Measurements from ENCODE around the gene DRGX.
A peak's percentile ranks its signal among the peaks of the same experiment; 100 is the strongest.

The DRGX gene

DNA sequence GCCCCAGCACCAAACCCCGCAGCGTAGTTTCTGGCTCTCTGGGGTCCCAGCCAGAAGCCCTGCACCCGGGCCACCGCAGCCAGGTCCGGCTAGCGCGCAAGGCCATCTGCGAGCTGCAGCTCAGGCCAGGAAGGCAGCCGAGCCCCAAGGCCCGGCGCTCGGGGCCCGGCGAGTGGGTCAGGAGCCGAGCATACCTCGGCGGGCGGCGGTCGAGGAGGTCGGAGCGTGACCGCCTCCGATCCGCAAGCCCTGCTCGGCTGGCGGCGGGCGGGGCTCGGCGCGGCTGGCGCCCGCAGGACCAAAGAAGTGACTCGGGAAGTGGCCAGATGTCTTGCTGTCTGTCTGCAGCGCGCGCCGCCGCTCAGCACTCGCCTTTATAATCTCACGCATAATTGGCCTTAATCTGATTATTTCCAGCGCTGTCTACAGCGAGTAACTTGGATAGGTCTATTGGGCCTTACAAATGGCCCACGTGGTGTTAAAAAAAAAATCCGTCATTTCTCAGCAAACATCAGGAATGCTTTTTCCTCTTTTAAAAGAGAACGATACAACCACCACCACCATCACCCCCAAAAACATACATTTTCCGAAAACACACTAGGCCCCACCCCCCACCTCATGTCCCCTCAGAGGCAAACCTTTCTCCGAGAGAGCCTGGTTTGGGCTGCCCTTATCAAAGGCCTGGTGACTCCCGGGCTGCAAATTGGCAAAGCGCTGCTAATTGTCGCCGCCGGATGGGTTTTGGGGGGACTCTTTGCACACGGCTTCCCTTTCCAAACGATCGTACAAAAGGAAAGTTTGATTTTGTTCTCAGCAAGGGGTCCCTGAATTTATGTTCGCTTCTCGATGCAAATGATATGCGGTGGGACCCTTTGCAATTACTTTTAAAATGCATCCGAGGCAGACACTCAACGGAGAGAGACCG, at the start of gene DRGX:
DRGX (minus strand) TSS at position 349 of the 925 bp plus-strand sequence. CDS start 649 bp downstream, outside the sequence.
- no peak for DNase-seq (ENCODE audit: low read depth)
- no peak within 1 kb of the TSS for H3K4me3 ChIP-seq (replicated peaks; ENCODE audit: low read depth, low read length)
- TF ChIP-seq, protein P1, sequence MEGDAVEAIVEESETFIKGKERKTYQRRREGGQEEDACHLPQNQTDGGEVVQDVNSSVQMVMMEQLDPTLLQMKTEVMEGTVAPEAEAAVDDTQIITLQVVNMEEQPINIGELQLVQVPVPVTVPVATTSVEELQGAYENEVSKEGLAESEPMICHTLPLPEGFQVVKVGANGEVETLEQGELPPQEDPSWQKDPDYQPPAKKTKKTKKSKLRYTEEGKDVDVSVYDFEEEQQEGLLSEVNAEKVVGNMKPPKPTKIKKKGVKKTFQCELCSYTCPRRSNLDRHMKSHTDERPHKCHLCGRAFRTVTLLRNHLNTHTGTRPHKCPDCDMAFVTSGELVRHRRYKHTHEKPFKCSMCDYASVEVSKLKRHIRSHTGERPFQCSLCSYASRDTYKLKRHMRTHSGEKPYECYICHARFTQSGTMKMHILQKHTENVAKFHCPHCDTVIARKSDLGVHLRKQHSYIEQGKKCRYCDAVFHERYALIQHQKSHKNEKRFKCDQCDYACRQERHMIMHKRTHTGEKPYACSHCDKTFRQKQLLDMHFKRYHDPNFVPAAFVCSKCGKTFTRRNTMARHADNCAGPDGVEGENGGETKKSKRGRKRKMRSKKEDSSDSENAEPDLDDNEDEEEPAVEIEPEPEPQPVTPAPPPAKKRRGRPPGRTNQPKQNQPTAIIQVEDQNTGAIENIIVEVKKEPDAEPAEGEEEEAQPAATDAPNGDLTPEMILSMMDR (IDR thresholded peaks at IDR 0.05; ENCODE audit: low read length, missing control alignments), result no peak

DNA sequence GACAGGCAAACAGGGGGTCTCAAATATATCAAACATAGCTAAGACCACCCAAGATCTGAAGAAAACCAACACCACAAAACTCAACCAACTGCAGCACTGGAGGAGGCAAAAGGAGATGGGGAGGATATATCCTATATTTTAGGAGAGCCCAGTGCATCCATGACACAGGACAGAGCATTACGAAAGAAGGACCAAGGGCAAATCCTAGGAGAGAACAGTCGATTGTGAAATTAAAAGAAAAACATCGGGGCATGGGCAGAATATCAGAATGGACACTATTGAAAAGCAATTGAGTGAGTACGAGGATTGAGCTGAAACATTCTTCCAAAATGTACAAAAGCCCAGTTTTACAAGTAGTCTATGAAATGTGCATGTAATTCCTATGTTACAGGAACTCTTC, 48.5 kb upstream of the DRGX start:
- TF ChIP-seq, protein P1 (IDR thresholded peaks at IDR 0.05; ENCODE audit: low read length, missing control alignments), result no peak
- H3K4me3 ChIP-seq (replicated peaks; ENCODE audit: low read depth, low read length), result no peak overlapping the region

GRCh38 chr10:49442863-49443262, 47.0 kb upstream of the DRGX start:
- no peak for DNase-seq (ENCODE audit: low read depth)
- TF ChIP-seq, protein P1 (IDR thresholded peaks at IDR 0.05; ENCODE audit: low read length, missing control alignments), result no peak
- no peak overlapping the region for H3K4me3 ChIP-seq (replicated peaks; ENCODE audit: low read depth, low read length)

More for the DNA sequence above, 48.5 kb upstream of the DRGX start:
- DNase-seq (ENCODE audit: low read depth), result no peak

DNA sequence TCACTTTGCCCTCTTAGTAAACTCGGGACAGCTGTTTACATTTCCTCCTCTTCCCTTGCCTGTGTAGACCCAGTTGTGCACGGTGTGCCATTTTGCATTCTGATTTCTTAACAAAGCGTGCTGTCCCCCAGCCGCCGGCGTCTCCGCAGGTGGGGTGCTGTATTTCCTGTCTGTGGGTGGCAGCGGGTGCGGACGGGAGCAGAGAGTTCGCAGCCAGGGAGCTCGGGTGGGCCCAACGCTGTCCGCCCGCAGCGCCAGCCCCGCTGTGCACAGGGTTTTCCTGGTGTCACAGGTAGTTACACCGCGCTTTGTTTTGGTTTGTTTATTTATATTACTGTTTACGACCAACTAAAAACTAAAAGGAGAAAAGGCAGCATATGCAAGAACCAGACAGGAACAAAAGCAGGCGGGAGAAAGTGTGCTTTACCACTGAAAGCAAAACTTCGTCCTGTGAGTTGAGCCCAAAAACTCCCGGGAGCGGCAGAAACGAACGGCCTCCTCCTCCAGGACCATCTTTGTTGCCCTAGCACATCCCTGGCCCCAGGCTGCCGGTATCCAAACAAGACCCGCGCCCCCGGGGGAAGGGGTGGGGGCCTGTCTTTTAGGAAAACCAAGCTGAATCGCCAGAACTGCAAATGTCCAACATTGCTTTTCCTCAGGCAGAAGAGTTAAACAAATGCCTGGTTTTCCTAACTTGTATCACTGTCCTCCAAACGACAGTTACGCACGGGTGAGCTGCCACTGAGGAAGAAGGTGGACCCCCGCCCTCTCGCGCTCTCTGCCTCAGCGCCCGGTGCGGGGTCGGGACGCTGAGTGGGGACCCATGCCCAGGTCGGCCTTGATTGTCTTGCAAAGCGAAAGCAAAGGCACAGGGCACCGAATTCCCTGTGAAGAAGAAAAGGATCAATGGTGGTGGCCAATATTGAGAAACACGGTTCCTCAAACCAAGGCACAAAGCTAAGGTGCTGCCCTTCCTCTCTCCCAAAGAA, 45.9 kb upstream of the DRGX start:
- DNase-seq (ENCODE audit: low read depth), result no peak
- peak overlapping the region; percentile 26 for H3K4me3 ChIP-seq (replicated peaks; ENCODE audit: low read depth, low read length)
- TF ChIP-seq, protein P1 (IDR thresholded peaks at IDR 0.05; ENCODE audit: low read length, missing control alignments), result no peak

GRCh38 chr10:49435225-49435624, 39.3 kb upstream of the DRGX start:
- TF ChIP-seq, protein P1 (IDR thresholded peaks at IDR 0.05; ENCODE audit: low read length, missing control alignments), result no peak
- no peak overlapping the region for H3K4me3 ChIP-seq (replicated peaks; ENCODE audit: low read depth, low read length)

GRCh38 chr10:49433069-49433468, 37.2 kb upstream of the DRGX start:
- no peak for DNase-seq (ENCODE audit: low read depth)

More at GRCh38 chr10:49435225-49435624, 39.3 kb upstream of the DRGX start:
- no peak for DNase-seq (ENCODE audit: low read depth)

More at GRCh38 chr10:49433069-49433468, 37.2 kb upstream of the DRGX start:
- TF ChIP-seq, protein P1 (IDR thresholded peaks at IDR 0.05; ENCODE audit: low read length, missing control alignments), result no peak
- no peak overlapping the region for H3K4me3 ChIP-seq (replicated peaks; ENCODE audit: low read depth, low read length)
